HPDE6-E6E7 (cell line): ENCODE data around the gene ZFAND3.

Experiments used
- DNase-seq: peaks from one replicate; pipeline ENCODE4 v3.0.0; 2011; ENCODE audit warnings: missing footprints; ENCODE audit errors: extremely low spot score

ZFAND3 gene

DNA sequence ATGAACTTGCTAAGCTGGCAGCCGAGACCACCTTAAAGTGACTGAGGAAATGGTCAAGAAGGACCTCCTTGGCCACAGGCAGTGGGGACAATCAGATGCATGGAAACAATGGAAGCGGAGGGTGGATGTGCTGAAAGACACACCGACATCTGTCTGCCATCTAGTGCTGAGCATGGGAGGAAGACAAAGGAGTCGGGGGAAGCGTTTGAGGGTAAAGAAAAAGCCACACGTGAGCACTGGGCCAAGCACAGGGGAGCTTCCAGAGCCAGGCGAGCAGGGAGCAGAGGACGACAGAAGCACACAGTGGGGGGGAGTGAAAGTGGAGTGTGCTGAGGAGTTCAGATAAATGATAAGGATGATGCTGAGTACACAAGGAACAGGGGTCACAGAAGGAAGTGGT is 367.8 kb downstream of the ZFAND3 start:
- no peak for DNase-seq

- DNase-seq: no peak
Observed at GRCh38 chr6:38187811-38188590, 368.5 kb downstream of the ZFAND3 start.

- no peak for DNase-seq
Observed at GRCh38 chr6:38188677-38189335, 369.3 kb downstream of the ZFAND3 start.

DNA sequence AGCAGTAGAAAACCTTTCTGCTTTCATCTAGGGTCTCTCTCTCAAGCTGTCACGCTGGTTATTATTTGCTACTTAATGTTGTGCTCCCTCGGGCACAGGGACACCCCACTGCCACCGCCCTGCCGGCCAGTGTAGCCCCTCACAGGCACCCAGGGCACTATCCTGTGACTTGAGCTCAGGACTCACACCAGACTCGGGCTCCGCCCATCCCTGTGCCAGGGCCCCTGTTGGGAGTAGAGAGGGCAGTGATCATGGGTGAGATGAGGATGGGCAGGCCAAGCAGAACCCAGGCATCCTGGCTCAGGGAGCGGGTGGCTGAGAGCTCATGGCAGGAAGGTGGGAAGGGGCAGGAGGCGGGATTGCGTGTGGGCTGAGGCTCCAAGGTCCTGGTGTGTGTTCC is 371.9 kb downstream of the ZFAND3 start:
- no peak for DNase-seq

- DNase-seq: no peak
Observed at GRCh38 chr6:38192011-38192410, 372.5 kb downstream of the ZFAND3 start.

DNA sequence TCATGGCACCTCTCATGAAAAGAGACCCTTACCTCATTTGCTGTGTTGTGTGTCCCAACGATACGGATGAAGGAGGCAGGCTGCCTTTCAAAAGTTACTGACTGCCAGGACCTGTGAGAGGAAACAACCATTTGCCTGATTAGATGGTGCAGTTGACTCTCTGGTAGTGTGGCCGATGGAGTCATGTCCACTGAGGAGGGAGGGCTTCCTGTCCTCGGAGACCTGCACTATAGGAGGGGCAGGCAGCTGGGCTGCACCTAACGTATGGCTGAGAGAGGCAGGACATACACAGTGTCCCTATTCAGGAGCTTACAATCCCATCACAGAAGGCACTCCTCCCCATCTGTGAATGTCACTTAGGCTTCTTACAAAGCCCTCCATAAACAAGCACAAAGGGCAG is 373.0 kb downstream of the ZFAND3 start:
- no peak for DNase-seq

DNA sequence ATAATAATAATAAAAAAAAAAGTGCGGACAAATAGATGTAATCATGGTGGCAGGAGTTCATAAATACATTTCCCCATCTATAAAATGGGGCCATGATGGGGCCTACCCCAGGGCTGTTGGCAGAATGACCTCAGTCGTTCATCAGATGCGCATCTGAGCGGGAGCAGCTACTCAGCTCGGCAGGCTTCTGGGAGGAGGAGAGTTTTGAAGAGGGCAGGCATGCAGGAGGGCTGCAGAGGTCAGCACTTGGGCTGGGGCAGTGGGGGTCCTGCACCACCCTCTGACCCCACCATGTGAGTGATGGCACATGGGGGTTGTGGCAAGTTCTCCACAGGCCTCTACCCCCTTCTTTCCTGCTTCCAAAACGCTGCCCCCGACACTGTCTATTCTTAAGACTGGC is 373.5 kb downstream of the ZFAND3 start:
- DNase-seq: no peak

DNA sequence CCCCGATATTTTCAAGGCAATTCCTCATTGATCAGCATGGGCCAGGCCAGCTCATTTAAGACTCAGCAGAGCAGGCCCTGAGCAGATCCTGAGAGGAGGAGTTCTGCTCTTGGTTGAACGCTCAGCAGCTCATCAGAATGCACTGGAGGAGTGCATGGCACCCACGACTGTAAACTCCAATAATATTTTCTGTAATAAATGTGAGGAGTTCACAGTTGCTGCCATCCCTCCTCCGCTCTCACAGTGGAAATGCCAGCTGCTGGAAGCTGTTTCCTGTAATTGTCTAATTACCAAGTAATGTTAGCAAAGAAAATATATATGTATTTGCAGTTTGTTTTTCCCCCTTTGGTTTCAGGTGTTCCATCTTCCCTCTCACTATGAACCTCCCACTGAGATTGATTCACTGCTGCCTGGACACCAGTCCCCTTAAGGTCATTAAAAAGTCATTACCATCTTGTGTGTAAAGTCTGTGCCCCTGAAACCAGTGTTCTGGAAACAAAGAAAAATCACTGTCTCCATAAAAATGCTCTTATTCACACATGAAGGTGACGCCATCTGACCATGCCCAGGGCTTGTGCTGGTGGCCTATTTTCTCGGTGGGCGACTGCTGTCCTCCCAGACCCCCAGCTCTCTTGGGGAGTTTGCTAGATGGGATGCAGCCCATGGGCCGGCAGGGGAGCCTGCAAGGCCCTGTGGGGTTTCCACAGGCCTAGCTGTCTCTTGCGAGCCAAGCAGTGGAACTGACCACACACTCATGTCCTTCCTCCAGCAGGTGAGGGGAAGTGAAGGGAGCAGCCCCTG is 374.2 kb downstream of the ZFAND3 start:
- DNase-seq: no peak

DNA sequence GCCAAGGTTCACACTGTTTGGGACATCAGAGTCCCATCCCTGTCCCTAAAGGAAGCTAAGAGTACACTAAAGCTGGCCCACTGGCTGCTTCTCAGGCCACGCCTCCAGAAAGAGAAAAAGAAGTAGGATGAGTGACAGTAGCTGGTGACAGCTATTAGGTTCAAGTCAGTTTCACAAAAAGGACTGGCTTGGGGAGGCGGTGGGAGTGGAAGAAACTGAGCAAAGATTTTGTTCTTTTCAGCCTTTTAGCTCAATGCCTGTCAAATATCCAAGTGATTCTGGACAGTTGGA is 374.7 kb downstream of the ZFAND3 start:
- DNase-seq: no peak

DNA sequence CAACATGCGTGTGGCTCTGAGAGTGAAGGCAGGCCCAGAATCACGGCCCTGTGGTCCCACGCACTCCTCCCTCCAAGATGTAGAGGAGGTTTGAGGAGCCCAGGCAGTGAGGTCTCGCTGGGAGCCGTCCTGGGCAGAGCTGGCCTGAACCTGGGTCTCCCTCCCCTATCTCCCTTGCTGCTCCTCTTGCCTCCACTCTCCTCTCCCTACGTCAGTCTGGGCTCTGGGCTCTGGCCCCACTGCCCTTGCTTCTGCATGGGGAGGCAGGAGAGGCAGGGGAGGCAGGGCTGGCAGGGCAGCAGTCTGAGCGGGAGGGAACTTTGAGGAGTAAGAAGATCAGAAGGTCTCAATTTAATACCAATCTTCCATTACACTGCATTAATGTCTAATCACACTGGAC is 375.1 kb downstream of the ZFAND3 start:
- DNase-seq: no peak

GRCh38 chr6:38195113-38195635 is 375.6 kb downstream of the ZFAND3 start:
- DNase-seq: no peak

DNA sequence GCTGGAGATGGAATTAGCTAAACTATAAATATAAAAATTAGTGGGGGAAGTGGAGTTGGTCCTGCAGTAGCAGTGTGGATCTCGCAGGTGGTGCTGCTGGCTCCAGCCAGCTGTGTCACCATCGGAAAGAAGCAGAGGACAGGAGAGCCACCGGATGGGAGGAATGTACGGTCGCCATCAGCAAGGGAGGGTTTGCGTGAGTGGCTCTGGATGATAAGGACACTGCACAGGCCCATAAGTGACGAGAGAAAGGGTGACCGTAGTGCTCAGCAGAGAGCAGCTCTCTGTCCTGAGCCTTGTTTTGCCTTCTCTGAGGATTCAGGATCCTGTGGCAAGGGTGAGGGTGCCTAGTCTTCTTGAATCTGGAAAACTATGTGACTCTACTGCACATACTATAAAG is 378.7 kb downstream of the ZFAND3 start:
- no peak for DNase-seq
